Measurements from ENCODE around the gene FER.
"Not testable (repeated sequence)": the region's sequence is repeated elsewhere in the genome, so short reads cannot be mapped to it uniquely, and the experiment has no call there.

Gene FER

DNA sequence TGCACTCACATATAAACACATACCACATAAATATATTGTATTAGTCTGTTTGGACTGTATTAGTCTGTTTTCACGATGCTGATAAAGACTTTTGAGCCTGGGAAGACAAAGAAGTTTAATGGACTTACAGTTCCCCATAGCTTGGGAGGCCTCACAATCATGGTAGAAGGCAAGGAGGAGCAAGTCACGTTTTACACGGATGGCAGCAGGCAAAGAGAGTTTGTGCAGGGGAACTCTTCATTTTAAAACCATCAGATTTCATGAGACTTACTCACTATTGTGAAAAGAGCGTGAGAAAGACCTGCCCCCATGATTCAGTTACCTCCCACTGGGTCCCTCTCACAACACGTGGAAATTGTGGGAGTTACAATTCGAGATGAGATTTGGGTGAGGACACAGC is 133.4 kb downstream of the FER start:
- no peak for DNase-seq (ENCODE audit: low spot score)

DNA sequence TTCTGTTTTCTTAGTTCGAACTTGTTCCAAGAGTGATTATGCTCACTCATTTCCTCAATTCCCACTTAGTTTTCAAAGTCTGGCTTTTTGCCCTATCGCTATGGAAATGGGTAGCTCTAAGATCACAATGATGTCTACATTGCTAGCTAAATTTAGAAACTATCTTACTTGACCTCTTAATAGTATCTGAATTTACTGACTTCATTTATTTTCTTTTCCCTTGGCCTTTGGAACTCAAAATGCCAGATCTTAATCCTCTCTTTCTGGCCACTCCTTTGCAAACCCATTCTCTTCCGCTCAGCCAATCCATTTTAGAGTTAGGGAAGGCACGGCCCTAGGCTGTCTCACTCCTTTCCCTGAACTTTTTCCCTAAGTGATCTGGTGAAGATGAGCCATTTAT is 137.0 kb downstream of the FER start:
- no peak for DNase-seq (ENCODE audit: low spot score)

DNA sequence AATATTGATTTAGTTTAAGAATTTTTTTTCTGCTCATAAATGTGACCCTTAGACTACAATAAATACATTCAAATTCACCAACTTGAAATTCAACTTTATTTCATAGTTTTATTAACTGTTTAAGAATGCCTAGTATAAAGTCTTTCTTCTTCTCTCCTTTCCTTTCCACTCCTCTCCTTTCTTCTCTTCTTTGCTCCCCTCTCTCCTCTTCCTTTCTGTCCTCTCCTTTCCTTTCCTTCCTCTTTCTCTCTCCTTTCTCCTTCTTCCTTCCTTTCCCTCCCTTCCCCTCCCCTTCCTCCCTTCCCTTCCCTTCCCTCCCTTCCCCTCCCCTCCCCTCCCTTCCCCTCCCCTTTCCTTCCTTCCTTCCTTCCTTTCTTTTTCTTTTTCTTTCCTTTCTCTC is 150.6 kb downstream of the FER start:
- no peak for DNase-seq (ENCODE audit: low spot score)

DNA sequence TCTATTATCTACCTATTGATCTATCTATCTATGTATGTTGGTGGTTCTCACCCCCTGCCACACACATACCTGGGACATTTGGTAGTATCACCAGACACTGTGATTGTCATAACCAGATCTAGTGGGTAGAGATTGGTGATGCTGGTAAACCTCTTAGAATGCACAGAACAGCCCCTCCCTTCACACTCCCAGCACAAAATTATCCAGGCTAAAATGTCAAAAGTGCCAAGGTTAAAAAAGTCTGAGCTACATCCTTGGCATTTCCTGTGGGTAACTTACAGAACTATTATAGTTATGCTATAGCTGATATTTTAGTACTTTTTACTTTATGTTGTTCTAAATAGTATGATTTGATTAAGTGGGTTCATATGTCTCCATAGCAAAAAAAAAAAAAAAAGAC is 151.0 kb downstream of the FER start:
- no peak for DNase-seq (ENCODE audit: low spot score)

DNA sequence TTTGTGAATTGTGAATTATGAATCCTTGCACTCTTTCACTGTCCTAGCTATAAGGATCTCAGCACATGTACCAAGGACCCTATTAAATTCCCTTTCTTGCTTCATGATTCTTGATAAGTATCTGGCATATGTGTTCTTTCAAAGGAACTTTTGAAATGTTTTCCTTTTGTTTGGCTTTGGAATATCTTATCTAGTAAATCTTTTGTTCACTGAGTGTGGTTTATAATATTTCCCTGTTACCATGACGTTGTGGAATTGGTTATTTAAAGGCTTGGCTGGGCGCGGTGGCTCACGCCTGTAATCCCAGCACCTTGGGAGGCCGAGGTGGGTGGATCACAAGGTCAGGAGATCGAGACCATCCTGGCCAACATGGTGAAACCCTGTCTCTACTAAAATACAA is 151.5 kb downstream of the FER start:
- not testable (repeated sequence) for DNase-seq (ENCODE audit: low spot score)

DNA sequence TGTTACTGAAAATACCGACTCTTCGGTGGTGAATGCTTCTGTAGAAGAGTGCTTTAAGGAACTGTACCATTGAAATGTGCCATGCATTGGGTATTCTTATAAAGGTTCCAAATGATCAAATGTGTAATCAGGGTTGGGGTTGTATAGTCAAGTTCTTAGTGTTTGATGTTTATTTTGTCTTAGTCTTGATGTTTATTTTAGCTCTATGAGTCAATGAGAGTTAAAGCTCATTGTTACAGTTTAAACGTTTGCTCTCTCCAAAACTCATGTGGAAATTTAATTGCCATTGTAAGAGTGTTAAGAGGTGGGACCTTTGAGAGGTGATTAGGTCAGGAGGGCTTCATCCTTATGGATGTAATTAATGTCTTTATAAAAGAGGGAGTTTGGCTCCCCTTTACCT is 153.0 kb downstream of the FER start:
- no peak for DNase-seq (ENCODE audit: low spot score)

DNA sequence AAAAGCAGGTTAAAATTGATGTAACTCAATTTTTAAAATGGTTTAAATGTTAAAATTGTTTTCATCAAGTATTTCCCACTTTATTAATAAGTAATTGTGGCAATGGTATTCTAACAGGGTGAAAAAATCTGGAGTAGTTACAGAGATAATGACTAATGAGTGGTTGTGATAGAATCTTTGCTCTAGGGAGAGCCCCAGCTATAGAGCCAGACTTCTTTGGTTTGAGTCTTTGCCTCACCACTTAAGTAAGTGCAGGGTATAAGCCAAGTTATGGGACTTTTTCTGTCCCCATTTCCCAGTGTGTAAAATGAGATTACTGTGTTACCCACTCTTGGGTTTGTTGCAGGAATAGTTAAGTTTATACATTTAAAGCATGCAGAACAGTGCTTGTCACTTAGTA is 158.1 kb downstream of the FER start:
- no peak for DNase-seq (ENCODE audit: low spot score)

DNA sequence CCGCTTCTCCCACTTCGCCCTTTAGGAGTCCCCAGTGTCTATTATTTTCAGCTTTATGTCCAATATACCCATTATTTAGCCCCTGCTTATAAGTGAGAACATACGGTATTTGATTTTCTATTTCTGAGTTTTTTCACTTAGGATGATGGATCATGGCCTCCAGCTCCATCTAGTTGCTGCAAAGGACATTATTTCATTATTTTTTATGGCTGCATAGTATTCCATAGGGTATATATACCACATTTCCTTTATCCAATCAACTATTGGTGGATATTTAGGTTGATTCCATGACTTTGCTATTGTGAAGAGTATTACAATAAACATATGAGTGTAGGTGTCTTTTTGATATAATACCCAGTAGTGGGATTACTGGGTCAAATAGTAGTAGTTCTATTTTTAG is 162.9 kb downstream of the FER start:
- DNase-seq (ENCODE audit: low spot score), result no peak

DNA sequence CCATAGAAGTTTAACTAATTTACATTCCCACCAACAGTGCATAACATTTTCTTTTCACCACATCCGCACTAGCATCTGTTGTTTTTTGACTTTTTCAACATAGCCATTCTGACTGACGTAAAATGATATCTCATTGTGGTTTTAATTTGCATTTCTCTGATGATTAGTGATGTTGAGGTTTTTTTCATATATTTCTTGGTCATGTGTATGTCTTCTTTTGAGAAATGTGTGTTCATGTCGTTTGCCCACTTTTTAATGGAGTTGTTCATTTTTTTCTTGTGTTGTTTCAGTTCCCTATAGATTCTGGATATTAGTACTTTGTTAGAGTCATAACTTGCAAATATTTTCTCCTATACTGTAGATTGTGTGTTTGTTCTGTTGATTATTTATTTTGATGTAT is 163.4 kb downstream of the FER start:
- no peak for DNase-seq (ENCODE audit: low spot score)

DNA sequence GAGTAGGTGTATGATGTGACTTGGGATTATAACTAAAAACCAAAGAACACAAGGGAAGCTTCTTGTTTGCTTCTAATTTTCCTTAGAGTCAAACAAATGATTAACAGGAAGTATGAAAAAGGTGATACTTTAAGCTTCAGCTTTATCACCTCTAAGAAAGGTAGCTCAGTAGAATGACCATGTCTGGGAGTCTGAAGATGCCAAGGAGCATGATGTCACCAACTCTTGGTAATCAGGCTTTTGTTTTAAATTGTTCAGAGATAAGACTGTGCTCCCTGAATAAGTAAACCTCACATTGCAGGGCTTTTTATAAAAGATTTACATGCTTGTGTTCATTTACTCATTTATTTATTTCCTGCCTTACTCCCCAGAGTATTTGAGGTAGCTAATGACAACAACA is 169.9 kb downstream of the FER start:
- DNase-seq (ENCODE audit: low spot score), result no peak

DNA sequence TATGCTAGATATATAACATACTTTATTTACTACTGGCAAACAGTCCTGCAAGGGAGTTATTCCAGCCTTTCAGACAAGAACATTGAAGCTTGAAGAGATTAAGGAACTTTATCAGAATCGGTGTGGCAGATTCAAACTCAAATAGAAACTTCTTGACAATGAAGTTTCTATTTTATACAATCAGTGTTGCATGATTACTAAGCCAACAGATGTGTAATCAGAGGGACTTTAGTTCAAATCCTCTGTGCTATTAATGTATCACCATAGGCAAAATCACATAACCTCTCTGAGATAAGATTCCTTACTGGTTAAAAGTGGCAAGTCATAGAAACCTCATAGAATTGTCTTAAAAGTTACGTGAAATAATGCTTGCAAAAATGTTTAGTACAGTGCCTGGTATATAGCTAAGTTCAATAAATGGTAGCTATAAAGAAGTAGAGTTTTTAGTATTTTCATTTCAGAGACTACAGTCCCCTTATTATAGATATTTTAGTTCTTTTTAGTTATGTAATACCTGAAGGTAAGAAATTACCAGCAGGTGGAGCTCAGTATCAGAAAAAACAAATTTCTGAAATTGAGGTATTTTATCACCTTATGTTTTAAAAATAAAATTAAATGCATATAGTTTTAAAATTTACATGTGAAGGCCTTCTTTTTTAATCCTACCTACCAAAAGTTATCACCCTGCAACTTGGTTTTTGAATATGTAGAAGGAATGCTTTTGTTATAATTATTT is 172.1 kb downstream of the FER start:
- no peak for DNase-seq (ENCODE audit: low spot score)

DNA sequence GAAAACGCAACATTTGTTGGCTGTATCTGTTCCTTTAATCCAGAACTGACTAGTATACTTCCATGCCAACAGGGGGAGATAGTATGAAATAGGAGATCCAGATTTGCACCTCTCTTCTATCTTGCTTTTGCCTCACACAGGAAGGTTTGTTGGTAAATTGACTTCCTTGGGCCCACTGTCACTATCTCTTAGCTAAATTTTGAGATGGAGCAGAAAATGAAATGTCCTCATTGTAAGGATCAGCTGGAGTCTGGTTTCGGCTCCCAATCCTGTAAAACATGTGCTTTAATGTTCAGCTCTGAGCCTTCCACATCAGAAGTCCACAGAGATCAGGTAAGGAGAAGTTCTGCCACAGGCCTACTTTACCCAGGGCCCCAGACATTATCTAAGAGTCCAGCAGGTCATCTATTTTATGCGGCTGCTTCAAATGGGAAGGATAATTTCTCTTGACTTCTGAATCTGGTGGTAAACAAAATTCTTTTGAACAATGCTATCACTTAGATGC is 176.8 kb downstream of the FER start:
- no peak for DNase-seq (ENCODE audit: low spot score)

DNA sequence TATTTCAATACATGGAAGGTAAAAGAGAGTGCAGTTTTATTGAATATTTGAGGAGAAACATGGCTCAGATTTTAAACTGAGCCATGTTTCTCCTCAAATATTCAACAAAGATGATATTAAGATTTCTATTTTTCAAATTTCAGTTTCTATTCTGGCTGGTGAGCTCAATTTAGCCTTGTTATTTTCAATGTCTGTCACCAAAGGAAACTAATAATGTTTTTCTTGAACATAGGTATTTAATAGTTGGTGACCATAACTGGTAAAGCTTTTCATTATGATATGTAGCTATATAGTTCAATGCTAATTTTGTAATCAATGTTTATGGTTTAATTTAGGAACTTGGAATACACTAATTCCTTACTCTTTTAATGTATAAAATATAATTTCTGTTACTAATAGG is 177.4 kb downstream of the FER start:
- DNase-seq (ENCODE audit: low spot score), result no peak

DNA sequence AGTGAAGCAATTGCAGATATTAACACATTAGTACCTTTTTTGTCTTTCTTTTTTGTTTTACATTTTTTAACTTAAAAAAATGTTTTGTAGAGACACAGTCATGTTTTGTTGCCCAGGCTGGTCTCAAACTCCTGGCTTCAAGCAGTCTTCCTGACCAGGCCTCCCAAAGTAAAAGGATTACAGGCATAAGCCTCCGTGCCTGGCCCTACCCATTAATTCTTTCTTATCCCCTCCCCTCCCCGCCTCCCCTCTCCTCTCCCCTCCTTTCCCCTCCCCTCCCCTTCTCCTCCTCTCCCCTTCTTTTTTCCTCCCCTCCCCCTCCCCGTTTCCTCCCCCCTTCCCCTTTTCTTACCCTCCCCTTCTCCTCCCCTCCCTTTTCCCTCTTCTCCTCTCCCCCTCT is 182.4 kb downstream of the FER start:
- no peak for DNase-seq (ENCODE audit: low spot score)

DNA sequence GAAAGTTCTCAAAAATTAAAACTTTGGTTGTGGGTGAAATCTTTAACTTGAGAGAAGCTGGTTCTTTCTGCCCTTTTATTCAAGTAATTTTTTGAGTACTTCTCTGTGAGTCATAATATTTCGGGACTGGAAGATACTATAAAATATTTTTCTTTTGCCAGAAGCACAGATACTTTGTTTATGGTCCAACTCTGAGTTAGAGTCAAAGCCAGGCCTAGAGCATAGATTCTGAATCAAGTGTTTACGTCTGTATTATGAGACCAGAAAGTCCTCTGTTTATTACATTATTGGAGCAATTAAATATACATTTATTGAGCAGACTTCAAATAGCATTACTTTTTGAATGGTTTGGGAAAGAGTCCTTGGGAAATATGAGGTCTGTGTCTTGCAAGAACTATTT is 187.9 kb downstream of the FER start:
- no peak for DNase-seq (ENCODE audit: low spot score)

DNA sequence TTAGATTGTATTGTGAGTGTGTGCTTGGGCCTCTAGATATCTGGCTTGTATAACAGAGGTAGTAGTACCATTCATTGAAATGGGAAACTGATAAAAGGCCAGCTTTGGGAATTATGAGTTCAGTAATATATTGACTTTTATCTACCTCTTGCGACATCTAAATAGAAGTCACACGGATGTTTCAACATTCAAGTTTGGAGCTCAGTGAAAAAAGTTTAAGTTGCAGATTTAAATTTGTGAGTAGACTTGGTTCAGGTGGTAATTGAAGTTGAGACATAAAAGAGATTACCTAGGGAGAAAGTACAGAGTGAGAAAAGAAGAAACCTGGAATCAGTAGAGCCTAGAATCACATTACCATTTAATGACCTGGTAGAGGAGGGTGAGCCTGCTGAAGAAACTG is 189.5 kb downstream of the FER start:
- no peak for DNase-seq (ENCODE audit: low spot score)

DNA sequence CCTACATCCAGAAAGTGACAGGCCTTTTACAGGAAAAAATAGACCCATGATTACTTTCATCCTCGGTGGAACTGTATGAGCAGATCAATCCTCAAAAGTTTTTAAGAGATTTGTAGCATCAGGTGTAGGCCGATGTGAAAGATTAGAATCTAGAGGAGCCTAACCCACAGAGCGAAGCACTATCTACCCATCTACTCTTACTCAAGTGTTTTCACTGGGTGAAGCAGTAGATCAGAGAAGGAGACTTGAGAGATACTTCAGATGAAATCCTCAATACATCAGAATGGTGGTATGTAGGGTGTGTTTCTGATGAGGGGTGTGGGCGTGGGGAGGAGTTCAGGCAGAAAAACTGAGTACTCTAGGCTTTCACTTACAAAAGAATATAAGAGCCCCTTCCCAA is 192.8 kb downstream of the FER start:
- no peak for DNase-seq (ENCODE audit: low spot score)

DNA sequence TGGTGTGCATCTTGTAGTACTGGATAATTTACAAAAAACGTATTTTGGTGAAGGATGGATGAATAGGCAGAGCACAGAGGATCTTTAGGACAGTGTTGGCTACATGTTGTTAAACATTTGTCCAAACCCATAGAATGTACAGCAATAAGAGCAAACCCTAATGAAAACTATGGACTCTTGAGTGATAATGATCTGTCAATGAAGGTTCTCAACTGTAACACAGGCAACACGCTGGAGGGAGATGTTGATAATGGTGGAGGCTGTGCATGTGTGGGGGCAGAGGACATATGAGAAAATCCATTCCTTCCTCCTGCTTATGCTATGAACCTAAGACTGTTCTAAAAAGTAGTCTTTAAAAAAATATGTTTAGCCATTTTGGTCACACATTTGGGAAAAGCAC is 194.0 kb downstream of the FER start:
- DNase-seq (ENCODE audit: low spot score), result no peak

DNA sequence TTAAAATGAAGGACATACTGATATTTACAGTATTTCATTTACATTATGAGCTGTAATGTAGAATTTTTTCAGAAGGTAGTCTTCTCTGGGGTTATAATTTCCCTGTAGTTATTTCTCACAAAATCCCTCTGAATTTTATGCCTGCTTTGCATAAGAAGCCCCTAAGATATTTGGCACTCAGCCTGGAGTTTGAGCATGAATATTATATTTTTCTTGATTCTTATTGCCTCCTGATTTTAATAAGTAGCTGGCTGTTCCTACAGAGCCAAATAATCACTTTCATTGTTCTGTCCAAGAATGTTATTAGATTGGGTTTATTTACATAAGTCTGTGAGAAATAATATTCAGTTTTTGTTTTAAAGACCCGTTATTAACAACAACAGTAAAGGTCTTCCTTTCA is 195.0 kb downstream of the FER start:
- no peak for DNase-seq (ENCODE audit: low spot score)

DNA sequence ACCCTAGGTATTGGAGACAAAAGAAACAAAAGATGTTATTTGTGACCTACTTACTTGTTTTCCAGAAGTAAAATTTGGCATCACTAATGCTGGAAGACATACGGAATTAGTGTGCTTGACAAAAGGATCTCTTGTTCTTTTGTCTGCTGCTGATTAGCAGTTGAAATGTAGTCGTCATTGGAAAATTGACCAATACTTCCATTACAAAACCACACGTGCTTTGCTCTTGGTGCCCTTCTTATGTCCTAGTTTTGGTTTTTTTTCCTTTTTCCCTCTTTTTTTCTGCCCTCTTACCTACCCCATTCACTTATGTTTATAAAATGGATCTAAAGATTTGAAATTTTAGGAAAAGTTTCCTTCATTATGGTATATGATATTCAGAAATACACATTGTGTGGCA is 197.4 kb downstream of the FER start:
- DNase-seq (ENCODE audit: low spot score), result no peak

DNA sequence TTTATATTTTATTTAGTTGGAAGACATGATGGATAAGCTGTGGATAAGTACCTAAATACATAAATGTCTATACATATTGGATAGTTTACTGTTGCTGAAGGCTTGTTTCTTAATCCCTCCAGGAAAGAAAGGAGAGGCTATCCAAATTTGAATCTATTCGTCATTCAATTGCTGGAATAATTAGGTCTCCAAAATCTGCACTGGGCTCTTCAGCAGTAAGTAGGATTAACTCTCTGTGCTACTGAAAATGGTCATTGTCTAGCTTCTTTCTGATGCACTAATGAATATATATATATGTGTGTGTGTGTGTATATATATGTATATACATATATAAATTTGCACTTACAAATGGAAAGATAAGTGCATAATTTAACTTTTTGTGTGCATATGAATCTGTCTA is 198.3 kb downstream of the FER start:
- DNase-seq (ENCODE audit: low spot score), result no peak

DNA sequence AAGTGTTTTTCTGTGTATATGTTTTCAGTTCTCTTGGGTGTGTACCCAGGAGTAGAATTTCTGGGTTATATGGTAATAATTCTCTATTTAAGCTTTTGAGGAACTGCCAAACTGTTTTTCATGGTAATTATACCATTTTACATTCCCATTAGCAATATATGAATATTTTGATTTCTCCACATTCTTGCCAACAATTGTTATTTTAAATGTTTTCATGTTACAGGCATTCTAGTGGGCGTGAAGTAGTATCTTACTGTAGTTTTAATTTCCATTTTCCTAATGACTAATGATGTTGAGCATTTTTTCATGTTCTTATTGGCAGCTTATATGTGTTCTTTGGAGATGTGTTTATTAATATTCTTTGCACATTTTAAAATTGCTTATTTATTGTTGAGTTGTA is 199.5 kb downstream of the FER start:
- no peak for DNase-seq (ENCODE audit: low spot score)

DNA sequence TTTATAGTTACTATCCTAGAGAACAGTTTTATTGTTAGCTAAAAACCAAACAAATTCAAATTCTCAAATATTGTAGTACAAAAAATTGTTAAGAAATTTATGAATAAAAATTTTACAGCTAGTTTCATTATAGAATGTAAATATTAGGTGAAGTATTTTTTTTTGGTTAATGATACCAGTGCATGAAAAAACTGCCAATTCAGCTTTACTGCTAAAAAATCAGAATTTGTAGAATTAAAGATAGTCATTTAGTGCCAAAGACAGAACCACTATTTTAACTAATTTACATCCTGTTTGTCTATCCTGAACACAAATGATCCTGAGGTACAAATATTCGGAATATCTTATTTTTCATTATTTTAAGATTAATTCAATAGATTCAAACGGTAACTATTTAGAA is 202.6 kb downstream of the FER start:
- no peak for DNase-seq (ENCODE audit: low spot score)

DNA sequence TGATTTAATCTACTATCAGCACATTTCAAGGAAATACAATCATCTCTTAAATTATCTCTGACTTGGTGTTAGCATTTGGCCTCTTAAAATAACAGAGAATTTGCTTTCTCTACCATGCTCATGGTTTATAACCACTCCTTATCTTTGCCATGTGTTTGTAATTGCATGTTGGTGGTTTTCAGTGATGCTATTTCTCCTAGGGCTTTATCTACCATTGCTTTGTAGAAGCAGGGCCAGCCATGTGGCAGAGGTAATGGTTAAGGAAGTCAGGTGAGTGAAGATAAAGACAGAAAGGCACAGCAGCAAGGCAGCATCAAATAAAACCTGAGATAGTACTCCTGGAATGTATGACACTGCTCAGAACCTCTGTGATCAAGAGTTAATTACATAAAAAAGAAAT is 206.2 kb downstream of the FER start:
- no peak for DNase-seq (ENCODE audit: low spot score)

DNA sequence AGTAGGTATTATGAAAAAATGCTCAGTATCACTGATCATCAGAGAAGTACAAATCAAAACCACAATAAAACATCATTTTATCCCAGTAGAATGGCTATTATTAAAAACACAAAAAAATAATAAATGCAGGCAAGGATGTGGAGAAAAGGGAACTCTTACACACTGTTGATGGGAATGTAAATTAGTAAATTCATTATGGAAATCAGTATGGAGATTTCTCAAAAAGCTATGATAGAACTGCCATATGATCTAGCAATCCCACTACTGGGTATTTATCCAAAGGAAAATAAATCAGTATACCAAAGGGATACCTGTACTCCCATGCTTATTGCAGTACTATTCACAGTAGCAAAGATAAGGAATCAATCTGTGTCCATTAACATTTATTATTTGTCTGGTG is 209.6 kb downstream of the FER start:
- DNase-seq (ENCODE audit: low spot score), result no peak
